AG08395 (cell line): ENCODE measurements around the gene SEPTIN6.

Experiments used
- DNase-seq: peaks from one replicate; pipeline ENCODE4 v3.0.0; 2012; ENCODE audit warnings: mixed read lengths, low spot score

SEPTIN6 gene

DNA sequence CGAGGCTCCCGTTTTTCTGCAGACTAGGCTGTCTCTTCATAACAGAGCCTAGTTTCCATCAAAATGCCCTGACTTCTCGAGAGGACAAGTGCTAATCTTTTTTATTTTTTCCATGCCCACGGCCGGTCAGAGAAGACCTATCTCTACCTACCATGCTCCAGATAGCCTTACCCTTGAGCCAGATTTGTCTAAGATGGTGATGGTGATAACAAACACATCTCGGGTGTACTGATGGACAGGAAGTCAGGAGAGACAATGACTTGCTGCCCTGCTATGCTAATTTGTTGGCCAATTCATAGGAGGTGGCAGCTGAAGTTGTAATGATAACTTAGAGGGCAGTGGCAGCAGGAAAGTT is 44.6 kb downstream of the SEPTIN6 start:
- DNase-seq = no peak

DNA sequence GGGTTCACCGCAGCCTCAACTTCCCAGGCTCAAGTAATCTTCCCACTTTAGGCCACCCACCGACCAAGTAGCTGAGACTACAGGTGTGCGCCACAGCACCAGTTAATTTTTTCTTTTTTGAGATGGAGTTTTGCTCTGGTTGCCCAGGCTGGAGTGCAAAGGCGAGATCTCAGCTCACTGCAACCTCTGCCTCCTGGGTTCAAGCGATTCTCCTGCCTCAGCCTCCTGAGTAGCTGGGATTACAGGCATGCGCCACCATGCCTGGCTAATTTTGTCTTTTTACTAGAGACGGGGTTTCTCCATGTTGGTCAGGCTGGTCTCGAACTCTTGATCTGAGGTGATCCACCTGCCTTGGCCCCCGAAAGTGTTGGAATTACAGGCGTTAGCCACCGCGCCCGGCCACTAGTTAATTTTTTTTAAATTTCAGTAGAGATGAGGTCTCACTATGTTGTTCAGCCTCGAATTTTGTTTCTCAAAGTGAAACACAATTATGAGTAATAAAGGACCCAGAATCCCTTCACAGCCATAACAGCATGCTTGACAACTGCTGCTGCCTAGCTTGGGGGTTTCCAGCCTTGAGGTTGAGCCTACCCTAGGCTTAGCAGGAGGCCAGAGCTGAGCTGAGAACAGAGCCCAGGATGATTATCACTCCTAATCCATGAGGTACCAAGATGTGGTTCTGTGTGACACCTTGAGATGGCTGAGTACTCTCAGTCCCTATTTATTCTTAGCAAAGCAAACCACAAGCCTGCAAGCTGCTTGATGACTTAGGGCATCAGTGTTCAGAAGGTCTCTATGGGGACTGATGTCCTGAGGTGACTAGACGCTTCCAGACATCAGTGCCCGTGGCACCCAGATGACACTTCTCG is 45.2 kb downstream of the SEPTIN6 start:
- DNase-seq = no peak

DNA sequence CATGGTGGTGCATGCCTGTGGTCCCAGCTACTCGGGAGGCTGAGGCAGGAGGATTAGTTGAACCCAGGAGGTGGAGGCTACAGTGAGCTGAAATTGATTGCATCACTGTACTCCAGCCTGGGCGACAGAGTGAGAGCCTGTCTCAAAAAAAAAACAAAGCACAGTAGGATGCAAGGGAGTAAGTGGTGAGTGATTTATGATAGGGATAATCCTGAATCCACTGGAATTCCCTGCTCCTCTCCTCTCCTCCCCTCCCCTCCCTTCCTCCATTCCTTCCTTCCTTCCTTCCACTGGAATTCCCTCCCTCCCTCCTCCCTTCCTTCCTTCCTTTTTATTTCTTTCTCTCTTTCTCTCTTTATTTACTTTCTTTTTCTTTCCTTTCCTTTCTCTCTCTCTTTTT is 45.9 kb downstream of the SEPTIN6 start:
- DNase-seq = no peak

GRCh38 chrX:119646515-119646914 is 46.5 kb downstream of the SEPTIN6 start:
- DNase-seq = no peak

DNA sequence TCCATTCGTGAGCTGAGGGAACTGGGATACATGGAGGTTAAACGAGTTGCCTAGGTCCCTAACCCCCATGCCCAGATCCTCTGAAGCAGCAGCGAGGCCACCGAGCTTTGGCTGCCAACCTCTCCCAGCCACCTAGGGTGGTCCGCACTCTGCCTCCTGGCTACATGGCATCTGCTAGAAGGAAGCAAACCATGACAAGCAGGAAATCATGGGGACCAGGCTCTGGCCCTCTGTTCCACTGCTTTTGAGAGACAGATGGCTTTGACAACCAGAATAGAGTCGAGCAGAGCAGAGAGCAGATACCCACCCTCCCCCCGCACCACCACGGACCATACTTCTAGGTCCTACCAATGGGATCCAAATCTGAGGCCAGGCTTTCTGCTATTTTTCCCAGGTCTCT is 49.3 kb downstream of the SEPTIN6 start:
- no peak for DNase-seq
